ENCODE measurements around the gene SAP25. TPM values are rescaled to one million over a fixed set of nuclear protein-coding genes. Genes with fewer than 3 reads are reported as not detected.

Gene SAP25
- total and polyA plus RNA-seq, 2 of the 8 experiments (the other 6 are each of a cell fraction or from before 2014, with no cell fraction given): 3.6 to 5.8 TPM

GRCh38 chr7:100573691-100574361 is at the start of gene SAP25 (continued):
- TF ChIP-seq CHD7 (IDR thresholded peaks at IDR 0.05; ENCODE audit: insufficient replicate concordance, low read length) (no peak), GABPA (IDR thresholded peaks at IDR 0.05; ENCODE audit: borderline replicate concordance, insufficient read depth, low read length) (peak; percentile 47; the same call in 1 of the 2 replicates), FOSL1 (IDR thresholded peaks at IDR 0.05; ENCODE audit: insufficient read depth, low read depth, low read length) (no peak), CHD2 (IDR thresholded peaks at IDR 0.05; ENCODE audit: low read length) (no peak)
